DOHH2 (cell line): ENCODE data around the gene SMG6.

ENCODE experiments used
- H3F3A ChIP-seq: fragments of 200-600 bp; sonication (generic), shearing (Covaris generic); 2 replicates; pipeline ENCODE4 v1.6.0; 2016; ENCODE audit warnings: antibody characterized with exemption, mild to moderate bottlenecking; ENCODE audit not compliant: control insufficient read depth, insufficient read depth
- H3K27ac ChIP-seq: fragments of 200-600 bp; sonication (generic); 2 replicates; pipeline ENCODE4 v1.5.1; 2014; ENCODE audit warnings: low read depth, mild to moderate bottlenecking, low read length, moderate library complexity
- H3K27me3 ChIP-seq: fragments of 200-600 bp; sonication (generic); 2 replicates; pipeline ENCODE4 v1.6.1; 2014; ENCODE audit warnings: mild to moderate bottlenecking, low read length, mixed read lengths; ENCODE audit not compliant: control insufficient read depth
- H3K36me3 ChIP-seq: fragments of 200-600 bp; sonication (generic); 2 replicates; pipeline ENCODE4 v1.6.1; 2014; ENCODE audit warnings: mild to moderate bottlenecking, low read length, moderate library complexity, mixed read lengths; ENCODE audit not compliant: control insufficient read depth
- H3K4me1 ChIP-seq: fragments of 200-600 bp; sonication (generic); 2 replicates; pipeline ENCODE4 v1.6.1; 2014; ENCODE audit warnings: mild to moderate bottlenecking, low read length, mixed read lengths; ENCODE audit not compliant: control insufficient read depth
- H3K4me2 ChIP-seq: fragments of 200-600 bp; sonication (generic); 2 replicates; pipeline ENCODE4 v1.6.0; 2014; ENCODE audit warnings: mild to moderate bottlenecking, low read length, moderate library complexity
- H3K4me3 ChIP-seq: fragments of 200-600 bp; sonication (generic); 2 replicates; pipeline ENCODE4 v1.5.1; 2014; ENCODE audit warnings: mild to moderate bottlenecking, low read length, mixed read lengths
- H3K79me2 ChIP-seq: fragments of 200-600 bp; sonication (generic); 2 replicates; pipeline ENCODE4 v1.6.1; 2014; ENCODE audit warnings: mild to moderate bottlenecking, low read length, mixed read lengths; ENCODE audit not compliant: control insufficient read depth
- H3K9me2 ChIP-seq: fragments of 200-600 bp; sonication (generic); replicated peaks from 2 replicates; pipeline ENCODE4 v1.6.1; 2014; ENCODE audit warnings: mild to moderate bottlenecking, low read length, mixed read lengths; ENCODE audit not compliant: control insufficient read depth
- H3K9me3 ChIP-seq: fragments of 200-600 bp; sonication (generic); 2 replicates; pipeline ENCODE4 v1.6.1; 2014; ENCODE audit warnings: antibody characterized with exemption, low read length, mixed read lengths; ENCODE audit not compliant: control insufficient read depth, insufficient read depth
- H4K20me1 ChIP-seq: fragments of 200-600 bp; sonication (generic); 2 replicates; pipeline ENCODE4 v1.6.0; 2014; ENCODE audit warnings: low read depth, mild to moderate bottlenecking, antibody characterized with exemption, low read length, moderate library complexity; ENCODE audit not compliant: control insufficient read depth, insufficient read depth
- EZH2phosphoT487 ChIP-seq: fragments of 200-600 bp; sonication (generic); IDR thresholded peaks from 2 replicates; pipeline ENCODE4 v1.6.1; 2017; ENCODE audit warnings: borderline replicate concordance, mild to moderate bottlenecking, antibody characterized with exemption, low read length, moderate library complexity, mixed read lengths
- TF ChIP-seq, protein P1 (sequence below): fragments of 200-600 bp; sonication (generic); IDR thresholded peaks from one replicate; pipeline ENCODE4 v1.5.1; 2014; ENCODE audit warnings: antibody characterized with exemption, mild to moderate bottlenecking, low read depth, low read length; ENCODE audit not compliant: poor library complexity, severe bottlenecking

Gene SMG6

GRCh38 chr17:2299136-2299535 lies 4.4 kb downstream of the SMG6 start:
- TF ChIP-seq, protein P1, sequence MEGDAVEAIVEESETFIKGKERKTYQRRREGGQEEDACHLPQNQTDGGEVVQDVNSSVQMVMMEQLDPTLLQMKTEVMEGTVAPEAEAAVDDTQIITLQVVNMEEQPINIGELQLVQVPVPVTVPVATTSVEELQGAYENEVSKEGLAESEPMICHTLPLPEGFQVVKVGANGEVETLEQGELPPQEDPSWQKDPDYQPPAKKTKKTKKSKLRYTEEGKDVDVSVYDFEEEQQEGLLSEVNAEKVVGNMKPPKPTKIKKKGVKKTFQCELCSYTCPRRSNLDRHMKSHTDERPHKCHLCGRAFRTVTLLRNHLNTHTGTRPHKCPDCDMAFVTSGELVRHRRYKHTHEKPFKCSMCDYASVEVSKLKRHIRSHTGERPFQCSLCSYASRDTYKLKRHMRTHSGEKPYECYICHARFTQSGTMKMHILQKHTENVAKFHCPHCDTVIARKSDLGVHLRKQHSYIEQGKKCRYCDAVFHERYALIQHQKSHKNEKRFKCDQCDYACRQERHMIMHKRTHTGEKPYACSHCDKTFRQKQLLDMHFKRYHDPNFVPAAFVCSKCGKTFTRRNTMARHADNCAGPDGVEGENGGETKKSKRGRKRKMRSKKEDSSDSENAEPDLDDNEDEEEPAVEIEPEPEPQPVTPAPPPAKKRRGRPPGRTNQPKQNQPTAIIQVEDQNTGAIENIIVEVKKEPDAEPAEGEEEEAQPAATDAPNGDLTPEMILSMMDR: no peak
- Histone ChIP-seq H3K9me2 (no peaks in the 10 kb centered on the region), H3K4me2 (no peak overlapping the region)

DNA sequence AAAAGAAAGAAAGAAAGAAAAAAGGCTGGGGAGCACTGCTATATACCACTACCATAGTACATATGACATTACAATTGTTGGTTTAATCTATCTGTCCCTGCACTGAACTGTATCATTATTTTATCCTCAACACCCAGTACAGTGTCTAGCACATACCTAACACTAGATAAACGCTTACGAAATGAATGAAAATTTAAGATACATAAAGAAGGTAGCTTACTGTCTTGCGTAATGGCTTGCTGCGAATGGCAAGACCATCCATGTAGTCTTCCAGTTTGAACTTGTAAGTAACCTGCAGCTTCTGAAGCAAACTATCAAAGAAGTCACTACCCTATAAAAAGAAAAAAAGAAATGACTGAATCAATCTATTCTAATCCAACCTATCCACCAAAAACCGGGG lies 6.6 kb downstream of the SMG6 start:
- Histone ChIP-seq H3K4me3 (no peak overlapping the region), H3K9me3 (no peaks in the 10 kb centered on the region), H3K9me2 (no peaks in the 10 kb centered on the region), H3K4me2 (no peak overlapping the region), H3K36me3 (peaks cover 81% of the 10 kb centered on the region), H3F3A (no peaks in the 10 kb centered on the region; the same call in 1 of the 2 replicates), H4K20me1 (no peaks in the 10 kb centered on the region), H3K4me1 (peaks cover 4% of the 10 kb centered on the region), H3K27me3 (no peaks in the 10 kb centered on the region), H3K27ac (no peak overlapping the region), H3K79me2 (peaks cover 58% of the 10 kb centered on the region)
- no peak for TF ChIP-seq EZH2phosphoT487
- TF ChIP-seq, protein P1: no peak

More at GRCh38 chr17:2299136-2299535, 4.4 kb downstream of the SMG6 start:
- H3K27me3 ChIP-seq: no peaks in the 10 kb centered on the region
- no peaks in the 10 kb centered on the region for H3K9me3 ChIP-seq
- H3F3A ChIP-seq: no peaks in the 10 kb centered on the region
- no peak overlapping the region for H3K27ac ChIP-seq
- H3K4me3 ChIP-seq: no peak overlapping the region
- H4K20me1 ChIP-seq: no peaks in the 10 kb centered on the region
- H3K4me1 ChIP-seq: peaks cover 7% of the 10 kb centered on the region
- H3K36me3 ChIP-seq: peaks cover 68% of the 10 kb centered on the region
- H3K79me2 ChIP-seq: peaks cover 72% of the 10 kb centered on the region

DNA sequence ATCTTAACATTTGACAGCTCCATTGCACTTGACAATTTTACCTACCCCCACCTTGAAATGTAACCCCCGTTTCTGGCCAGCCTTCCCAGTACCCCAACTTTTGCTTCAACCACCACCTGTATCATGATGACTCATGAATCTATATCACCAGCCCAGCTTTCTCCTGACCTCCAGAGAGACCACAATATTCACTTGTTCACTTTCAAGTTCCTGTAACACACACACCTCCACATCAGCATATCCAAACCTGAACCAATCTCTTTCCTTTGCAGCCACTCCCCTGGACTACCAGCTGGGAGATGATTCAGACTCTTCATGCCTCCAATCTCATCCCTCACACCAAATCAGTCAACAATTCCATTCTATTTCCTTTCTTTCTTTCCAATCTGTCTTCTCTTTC lies 8.0 kb downstream of the SMG6 start:
- no peaks in the 10 kb centered on the region for H4K20me1 ChIP-seq

More for the DNA sequence above, 8.0 kb downstream of the SMG6 start:
- TF ChIP-seq EZH2phosphoT487: no peak
- TF ChIP-seq, protein P1: no peak
- Histone ChIP-seq H3K9me3 (no peaks in the 10 kb centered on the region), H3K4me2 (no peak overlapping the region), H3K27me3 (no peaks in the 10 kb centered on the region), H3K79me2 (peaks cover 43% of the 10 kb centered on the region), H3K9me2 (no peaks in the 10 kb centered on the region), H3K27ac (no peak overlapping the region), H3K4me1 (peaks cover 2% of the 10 kb centered on the region), H3K36me3 (peaks cover 82% of the 10 kb centered on the region), H3F3A (no peaks in the 10 kb centered on the region; the same call in 1 of the 2 replicates), H3K4me3 (no peak overlapping the region)
